Stomach (tissue), 9 donors: ENCODE data around the gene ARID1B. TPM values are rescaled to one million over a fixed set of nuclear protein-coding genes. Genes with fewer than 3 reads are reported as not detected.

ENCODE experiments used
- DNase-seq, 2 donors: peaks; one replicate each; pipeline versions ENCODE4 v3.0.0 to v3.0.0-alpha.2; 2013 to 2019
- H3K27ac ChIP-seq, 5 donors: fragments of 200-600 bp in 4 of 5; sonication (generic) in 4 of 5; one replicate each; pipeline ENCODE4 v1.5.1; 2013 to 2019; ENCODE audit warnings: mild to moderate bottlenecking in 1 of 5, moderate library complexity in 1 of 5
- H3K27me3 ChIP-seq, 3 donors: fragments of 200-600 bp; sonication (generic); one replicate each; pipeline ENCODE4 v1.5.1; 2017 to 2019; ENCODE audit warnings: mixed run types in 1 of 3
- H3K36me3 ChIP-seq, 4 donors: fragments of 200-600 bp; sonication (generic); 1 replicate in 3 of 4; 2 replicates in 1 of 4; pipeline ENCODE4 v1.5.1; 2016 to 2019
- H3K4me1 ChIP-seq, 4 donors: fragments of 200-600 bp; sonication (generic); one replicate each; pipeline ENCODE4 v1.5.1; 2016 to 2019
- H3K4me3 ChIP-seq, 4 donors: fragments of 200-600 bp; sonication (generic) in 3 of 4; one replicate each; pipeline ENCODE4 v1.5.1; 2016 to 2019; ENCODE audit warnings: mild to moderate bottlenecking in 1 of 4
- H3K9me3 ChIP-seq, 4 donors: fragments of 200-600 bp; sonication (generic); one replicate each; pipeline ENCODE4 v1.5.1; 2016 to 2019
- EP300 ChIP-seq: sonication (generic); formaldehyde crosslinking; IDR thresholded peaks from one replicate; pipeline ENCODE4 v1.6.1; 2017; ENCODE audit warnings: antibody characterized with exemption
- POLR2A ChIP-seq, 4 donors: fragments of 450-650 bp; IDR thresholded peaks; one replicate each; pipeline ENCODE4 v1.6.1; 2016; ENCODE audit warnings: antibody characterized with exemption in 4 of 4, control low read depth in 2 of 4, mild to moderate bottlenecking in 1 of 4, moderate library complexity in 1 of 4
- POLR2AphosphoS5 ChIP-seq, 3 donors: sonication (generic); formaldehyde crosslinking; IDR thresholded peaks; one replicate each; pipeline ENCODE4 v1.6.1; 2016; ENCODE audit warnings: antibody characterized with exemption in 3 of 3
- whole genome bisulfite sequencing, 5 donors: extraction: QIAGEN DNeasy Blood & Tissue Kit in 3 of 5; methylation state at CpG; one replicate each; pipeline versions ENCODE4 v1.1.5 to v1.1.7; 2013 to 2018; 5-methylcytosine and 5-hydroxymethylcytosine counted together
- intact Hi-C: fragments of 100-400 bp; cut with DNase I; formaldehyde crosslinking; loops from one replicate; pipeline ENCODE4 v1.15.1; 2023; ENCODE audit warnings: low total_unique reads
- polyA plus RNA-seq, 3 donors: library from polyadenylated mRNA; stranded (reverse); fragments of 200-250 nt; gene quantifications; one replicate each; pipeline ENCODE4 v1.2.3, GENCODE V29; 2013
- total RNA-seq, 5 donors: library from RNA; depleted of rRNA; stranded (reverse); fragments of >200 nt; gene quantifications; one replicate each; pipeline versions ENCODE4 v1.1.0 to v1.2.3, GENCODE V29; 2014 to 2016
- TF ChIP-seq, protein P1 (sequence below), 7 experiments: fragments of 450-650 bp in 4 of 7; fragments of 200-600 bp in 3 of 7; sonication (generic) in 3 of 7; IDR thresholded peaks; one replicate each; pipeline ENCODE4 v1.5.1; 2016 to 2019; ENCODE audit warnings: antibody characterized with exemption in 7 of 7, control low read depth in 2 of 7, mild to moderate bottlenecking in 1 of 7
- donor health status: healthy with polysubstance abuse.
- donor health status: Bipolar disorder and iron deficiency.
- donor health status: healthy.

The ARID1B gene
- total and polyA plus RNA-seq, 8 donors: 8.8 to 183 (median 48.3) TPM

GRCh38 chr6:157020398-157020797 lies 243.2 kb downstream of the ARID1B start:
- TF ChIP-seq EP300: no peak
- TF ChIP-seq POLR2A (IDR thresholded peaks at IDR 0.05): no peak
- TF ChIP-seq, protein P1, sequence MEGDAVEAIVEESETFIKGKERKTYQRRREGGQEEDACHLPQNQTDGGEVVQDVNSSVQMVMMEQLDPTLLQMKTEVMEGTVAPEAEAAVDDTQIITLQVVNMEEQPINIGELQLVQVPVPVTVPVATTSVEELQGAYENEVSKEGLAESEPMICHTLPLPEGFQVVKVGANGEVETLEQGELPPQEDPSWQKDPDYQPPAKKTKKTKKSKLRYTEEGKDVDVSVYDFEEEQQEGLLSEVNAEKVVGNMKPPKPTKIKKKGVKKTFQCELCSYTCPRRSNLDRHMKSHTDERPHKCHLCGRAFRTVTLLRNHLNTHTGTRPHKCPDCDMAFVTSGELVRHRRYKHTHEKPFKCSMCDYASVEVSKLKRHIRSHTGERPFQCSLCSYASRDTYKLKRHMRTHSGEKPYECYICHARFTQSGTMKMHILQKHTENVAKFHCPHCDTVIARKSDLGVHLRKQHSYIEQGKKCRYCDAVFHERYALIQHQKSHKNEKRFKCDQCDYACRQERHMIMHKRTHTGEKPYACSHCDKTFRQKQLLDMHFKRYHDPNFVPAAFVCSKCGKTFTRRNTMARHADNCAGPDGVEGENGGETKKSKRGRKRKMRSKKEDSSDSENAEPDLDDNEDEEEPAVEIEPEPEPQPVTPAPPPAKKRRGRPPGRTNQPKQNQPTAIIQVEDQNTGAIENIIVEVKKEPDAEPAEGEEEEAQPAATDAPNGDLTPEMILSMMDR (IDR thresholded peaks at IDR 0.05): no peak
- no peak for TF ChIP-seq POLR2AphosphoS5 (IDR thresholded peaks at IDR 0.05)
- WGBS, 5 donors: 26 to 39% (median 29%) methylated on average over 4 of the region's 4 CpGs
- intact Hi-C loops: loop anchor here (10.0 kb wide), 1 partner anchor 236 kb away; no protein-coding TSS in a partner anchor
- peak in 1 of 2 donors; percentile 43 for DNase-seq
- Histone ChIP-seq H3K9me3 (peaks cover 0 to under 1% (median 0%) of the 10 kb centered on the region in 4 donors), H3K4me1 (peaks cover 9 to 60% (median 38%) of the 10 kb centered on the region in 4 donors), H3K27ac (peak overlapping the region in 4 of 5 donors; percentile 97 to 100 (median 99)), H3K36me3 (no peaks in the 10 kb centered on the region), H3K27me3 (no peaks in the 10 kb centered on the region), H3K4me3 (peak overlapping the region; percentile 56 to 86 (median 70))

DNA sequence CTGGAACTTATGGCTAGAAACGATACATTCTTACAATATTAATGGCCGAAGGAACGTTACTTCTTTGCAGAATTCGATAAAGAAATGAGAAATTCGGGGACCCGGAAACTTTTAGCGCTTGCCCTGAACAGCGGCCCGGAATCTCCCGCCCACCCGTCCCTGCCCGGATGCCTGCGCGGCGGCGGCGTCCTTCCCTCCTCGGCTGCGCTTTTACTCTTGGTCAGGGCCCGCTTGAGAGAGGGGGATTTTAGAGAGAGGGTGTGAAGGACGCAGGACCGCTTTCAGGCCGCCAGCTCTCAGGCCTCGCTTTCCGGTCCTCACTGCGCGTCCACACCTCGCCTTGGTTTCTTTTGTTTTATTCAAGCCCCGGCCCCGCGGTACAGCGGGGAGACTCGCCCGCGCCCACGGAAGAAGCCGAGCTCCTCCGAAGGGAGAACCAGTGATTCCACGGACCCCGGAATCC lies 243.7 kb downstream of the ARID1B start:
- Histone ChIP-seq H3K4me3 (peak overlapping the region; percentile 56 to 86 (median 70)), H3K27ac (peak overlapping the region; percentile 92 to 100 (median 99)), H3K4me1 (peaks cover 9 to 57% (median 38%) of the 10 kb centered on the region in 4 donors), H3K9me3 (peaks cover 0 to 5% (median 0%) of the 10 kb centered on the region in 4 donors), H3K36me3 (no peaks in the 10 kb centered on the region), H3K27me3 (no peaks in the 10 kb centered on the region)
- 0 to 1% (median 0%) methylated on average over 38 to 40 of the region's 40 CpGs for WGBS, 5 donors
- TF ChIP-seq, protein P1 (IDR thresholded peaks at IDR 0.05): no peak
- no peak for TF ChIP-seq POLR2A (IDR thresholded peaks at IDR 0.05)
- no peak for TF ChIP-seq EP300
- no peak for TF ChIP-seq POLR2AphosphoS5 (IDR thresholded peaks at IDR 0.05)
- intact Hi-C loops: loop anchor here (10.0 kb wide), 1 partner anchor 236 kb away; no protein-coding TSS in a partner anchor
- peak in 1 of 2 donors; percentile 88 for DNase-seq

DNA sequence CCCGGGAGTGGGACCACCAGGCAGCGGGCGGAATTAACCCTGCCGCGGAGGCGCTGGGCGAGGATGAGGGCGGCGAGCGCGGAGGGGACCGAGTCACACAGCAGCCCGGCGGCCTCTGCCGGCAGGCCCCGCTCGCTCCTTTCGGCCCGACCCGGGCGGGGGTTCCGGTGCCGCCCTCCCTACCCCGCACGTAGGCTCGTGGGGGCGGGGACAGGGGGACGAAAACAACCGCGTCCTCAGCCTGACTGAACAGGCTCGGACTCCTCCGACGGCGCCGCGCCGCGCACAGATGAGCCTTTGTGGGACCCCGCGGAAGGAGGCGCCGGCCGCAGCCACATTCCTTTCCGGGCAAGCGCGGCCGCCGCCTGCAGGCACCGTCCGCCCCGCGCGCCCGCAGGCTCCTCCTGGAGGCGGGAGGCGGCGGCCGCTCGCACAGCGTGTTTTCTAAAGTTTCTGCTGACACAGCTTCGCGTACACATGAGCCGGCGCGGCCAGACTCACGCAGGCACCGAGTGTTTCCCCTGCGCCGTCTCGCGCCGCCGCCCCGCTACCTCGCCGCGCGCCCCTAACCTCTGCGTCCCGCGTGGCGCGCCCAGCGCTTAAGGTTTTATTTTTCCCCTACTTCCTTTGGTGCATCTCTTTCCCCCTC lies 244.3 kb downstream of the ARID1B start:
- intact Hi-C loops: loop anchor here (10.0 kb wide), 1 partner anchor 237 kb away; no protein-coding TSS in a partner anchor

More for the DNA sequence above, 244.3 kb downstream of the ARID1B start:
- peak; percentile 90 to 97 for DNase-seq
- WGBS, 5 donors: 0 to 1% (median 0%) methylated on average over 33 to 84 of the region's 84 CpGs
- Histone ChIP-seq H3K4me1 (peaks cover 9 to 57% (median 38%) of the 10 kb centered on the region in 4 donors), H3K27me3 (no peaks in the 10 kb centered on the region), H3K27ac (peak overlapping the region; percentile 92 to 100 (median 99)), H3K36me3 (no peaks in the 10 kb centered on the region), H3K9me3 (peaks cover 0 to 5% (median 0%) of the 10 kb centered on the region in 4 donors), H3K4me3 (peak overlapping the region; percentile 56 to 86 (median 70))
- TF ChIP-seq POLR2A (IDR thresholded peaks at IDR 0.05) (peak in 2 of 4 donors; percentile 53 to 88), POLR2AphosphoS5 (IDR thresholded peaks at IDR 0.05) (peak; percentile 93 to 96 (median 96)), EP300 (no peak)
- TF ChIP-seq, protein P1 (IDR thresholded peaks at IDR 0.05): peak in 3 of 7 experiments; percentile 25 to 61 (median 27)
